Testis (tissue), 3 donors: ENCODE results near the gene SYT10. TPM values are rescaled to one million over a fixed set of nuclear protein-coding genes. Genes with fewer than 3 reads are reported as not detected.
"Not testable (repeated sequence)": the region's sequence is repeated elsewhere in the genome, so short reads cannot be mapped to it uniquely, and the experiment has no call there.

Experiments used
- DNase-seq: peaks from one replicate; pipeline ENCODE4 v3.0.0-alpha.2; 2019
- H3K27ac ChIP-seq, 2 donors: fragments of 200-600 bp; sonication (generic); one replicate each; pipeline ENCODE4 v1.5.1; 2019
- H3K27me3 ChIP-seq: fragments of 200-600 bp; sonication (generic); one replicate; pipeline ENCODE4 v1.5.1; 2019
- H3K36me3 ChIP-seq: fragments of 200-600 bp; sonication (generic); one replicate; pipeline ENCODE4 v1.5.1; 2017; ENCODE audit warnings: low read depth; ENCODE audit errors: missing control alignments
- H3K4me1 ChIP-seq: fragments of 200-600 bp; sonication (generic); one replicate; pipeline ENCODE4 v1.5.1; 2019
- H3K4me3 ChIP-seq, 2 donors: fragments of 200-600 bp; sonication (generic); one replicate each; pipeline ENCODE4 v1.5.1; 2017 to 2019
- H3K9me3 ChIP-seq: fragments of 200-600 bp; sonication (generic); one replicate; pipeline ENCODE4 v1.5.1; 2017
- CTCF ChIP-seq, 3 experiments: fragments of 450-650 bp in 2 of 3; fragments of 200-600 bp in 1 of 3; sonication (generic) in 1 of 3; IDR thresholded peaks; one replicate each; pipeline ENCODE4 v1.5.1; 2016 to 2019; ENCODE audit warnings: antibody characterized with exemption in 3 of 3, mild to moderate bottlenecking in 2 of 3, moderate library complexity in 1 of 3
- POLR2A ChIP-seq: fragments of 450-650 bp; IDR thresholded peaks from one replicate; pipeline ENCODE4 v1.6.1; 2017; ENCODE audit warnings: antibody characterized with exemption, mild to moderate bottlenecking, moderate library complexity
- WGBS, 2 donors: methylation state at CpG; one replicate each; pipeline ENCODE4 v1.1.5; 2018; 5-methylcytosine and 5-hydroxymethylcytosine counted together
- intact Hi-C: fragments of 100-400 bp; cut with DNase I; formaldehyde crosslinking; loops from one replicate; pipeline ENCODE4 v1.15.1; 2023; ENCODE audit warnings: low total_unique reads
- polyA plus RNA-seq: library from polyadenylated mRNA; stranded (reverse); fragments of 350-450 nt; fragmentation: Illumina TruSeq; extraction: RNeasy Lipid Tissue Mini Kit (QIAGEN cat#74804); gene quantifications from one replicate; pipeline ENCODE4 v1.2.3, GENCODE V29; 2014; ENCODE audit warnings: low read depth, low replicate concordance; ENCODE audit not compliant: insufficient read depth
- total RNA-seq, 2 donors: library from RNA; depleted of rRNA; stranded (reverse); fragments of >200 nt; gene quantifications; one replicate each; pipeline ENCODE4 v1.2.3, GENCODE V29; 2016

The SYT10 gene
- total and polyA plus RNA-seq, 3 donors from 2014 or later, result 1.2 to 1.9 (median 1.7) TPM

- no peaks in the 10 kb centered on the region for H3K9me3 ChIP-seq
- no peak overlapping the region for H3K27ac ChIP-seq
- H3K36me3 ChIP-seq, result no peaks in the 10 kb centered on the region
- intact Hi-C loops, result no loop called here
- H3K4me1 ChIP-seq, result no peaks in the 10 kb centered on the region
- no peak for TF ChIP-seq CTCF (IDR thresholded peaks at IDR 0.05)
- no peak for TF ChIP-seq POLR2A
- no peaks in the 10 kb centered on the region for H3K27me3 ChIP-seq
- DNase-seq, result no peak
- H3K4me3 ChIP-seq, result no peak overlapping the region
These were observed 6.6 kb downstream of the SYT10 start for GRCh38 chr12:33432992-33433391.

- no peaks in the 10 kb centered on the region for H3K36me3 ChIP-seq
- no peak for DNase-seq
- H3K27ac ChIP-seq, result no peak overlapping the region
- H3K9me3 ChIP-seq, result no peaks in the 10 kb centered on the region
- intact Hi-C loops, result no loop called here
- H3K27me3 ChIP-seq, result no peaks in the 10 kb centered on the region
- no peak overlapping the region for H3K4me3 ChIP-seq
- 93 to 96% methylated on average over 1 of the region's 1 CpG for WGBS, 2 donors
- TF ChIP-seq CTCF (IDR thresholded peaks at IDR 0.05) (no peak), POLR2A (no peak)
- no peaks in the 10 kb centered on the region for H3K4me1 ChIP-seq
These were observed 8.0 kb downstream of the SYT10 start for GRCh38 chr12:33431648-33432047.

GRCh38 chr12:33429468-33429867 is 10.2 kb downstream of the SYT10 start:
- Histone ChIP-seq H3K4me3 (no peak overlapping the region), H3K4me1 (no peaks in the 10 kb centered on the region), H3K27me3 (no peaks in the 10 kb centered on the region), H3K9me3 (no peaks in the 10 kb centered on the region), H3K27ac (no peak overlapping the region), H3K36me3 (no peaks in the 10 kb centered on the region)
- intact Hi-C loops, result no loop called here
- DNase-seq, result no peak
- TF ChIP-seq POLR2A (no peak), CTCF (IDR thresholded peaks at IDR 0.05) (no peak)
- WGBS, 2 donors, result 86% methylated on average over 2 of the region's 2 CpGs

- Histone ChIP-seq H3K27me3 (no peaks in the 10 kb centered on the region), H3K9me3 (no peaks in the 10 kb centered on the region), H3K27ac (no peak overlapping the region), H3K4me1 (no peaks in the 10 kb centered on the region), H3K36me3 (no peaks in the 10 kb centered on the region), H3K4me3 (no peak overlapping the region)
- intact Hi-C loops, result no loop called here
- TF ChIP-seq CTCF (IDR thresholded peaks at IDR 0.05), result no peak
- TF ChIP-seq POLR2A, result no peak
- WGBS, 2 donors, result 84 to 88% methylated on average over 2 of the region's 2 CpGs
- DNase-seq, result peak; percentile 28
These were observed 12.5 kb downstream of the SYT10 start for GRCh38 chr12:33427071-33427470.

GRCh38 chr12:33423706-33424105 is 15.9 kb downstream of the SYT10 start:
- H3K27me3 ChIP-seq, result no peaks in the 10 kb centered on the region
- H3K4me3 ChIP-seq, result no peak overlapping the region
- no peaks in the 10 kb centered on the region for H3K36me3 ChIP-seq
- DNase-seq, result no peak
- no peaks in the 10 kb centered on the region for H3K4me1 ChIP-seq
- intact Hi-C loops, result no loop called here
- no peak overlapping the region for H3K27ac ChIP-seq
- TF ChIP-seq POLR2A, result no peak
- WGBS, 2 donors, result 71 to 86% methylated on average over 1 of the region's 1 CpG
- H3K9me3 ChIP-seq, result no peaks in the 10 kb centered on the region

GRCh38 chr12:33412410-33412809 is 27.2 kb downstream of the SYT10 start:
- intact Hi-C loops, H3K4me1 ChIP-seq, H3K4me3 ChIP-seq, H3K36me3 ChIP-seq, DNase-seq, H3K27ac ChIP-seq, H3K27me3 ChIP-seq, H3K9me3 ChIP-seq: not testable (repeated sequence)
- WGBS, 2 donors, result 90 to 97% methylated on average over 6 of the region's 6 CpGs
